Neuronal stem cell (in vitro differentiated cells): Measurements from ENCODE around the gene PNMA8C.

Experiments used
- DNase-seq: peaks from one replicate; pipeline ENCODE4 v3.0.0-alpha.2; 2013; ENCODE audit warnings: low spot score
- H2AFZ ChIP-seq: one replicate; pipeline ENCODE4 v1.6.1; 2013; ENCODE audit warnings: mild to moderate bottlenecking, low read length, inconsistent platforms
- H2AK5ac ChIP-seq: 2 replicates; pipeline ENCODE4 v1.6.1; 2013; ENCODE audit warnings: low read depth, mild to moderate bottlenecking, inconsistent platforms, low read length, moderate library complexity, mixed read lengths
- H2BK120ac ChIP-seq: 2 replicates; pipeline ENCODE4 v1.6.1; 2013; ENCODE audit warnings: low read depth, mild to moderate bottlenecking, inconsistent platforms, low read length, moderate library complexity, mixed read lengths
- H2BK12ac ChIP-seq: one replicate; pipeline ENCODE4 v1.6.1; 2013; ENCODE audit warnings: low read length, inconsistent platforms
- H2BK15ac ChIP-seq: 2 replicates; pipeline ENCODE4 v1.6.1; 2013; ENCODE audit warnings: mild to moderate bottlenecking, low read length, inconsistent platforms, mixed read lengths
- H2BK5ac ChIP-seq: one replicate; pipeline ENCODE4 v1.6.1; 2013; ENCODE audit warnings: inconsistent platforms, mild to moderate bottlenecking, low read length, moderate library complexity
- H3K14ac ChIP-seq: one replicate; pipeline ENCODE4 v1.6.1; 2013; ENCODE audit warnings: low read length, inconsistent platforms
- H3K18ac ChIP-seq: 2 replicates; pipeline ENCODE4 v1.6.1; 2013; ENCODE audit warnings: low read length, inconsistent platforms
- H3K23ac ChIP-seq: 2 replicates; pipeline ENCODE4 v1.6.1; 2013; ENCODE audit warnings: low read depth, mild to moderate bottlenecking, mixed read lengths, low read length, inconsistent platforms; ENCODE audit not compliant: poor library complexity
- H3K27ac ChIP-seq: replicated peaks from 3 replicates; pipeline ENCODE4 v1.5.1; 2013; ENCODE audit warnings: low read length, inconsistent platforms
- H3K27me3 ChIP-seq, 3 experiments: 2 replicates each; pipeline ENCODE4 v1.6.1; 2013; ENCODE audit warnings: low read length in 3 of 3, mild to moderate bottlenecking in 2 of 3, inconsistent platforms in 1 of 3, low read depth in 1 of 3, mixed read lengths in 1 of 3, moderate library complexity in 1 of 3; ENCODE audit not compliant: control insufficient read depth in 3 of 3, insufficient read depth in 3 of 3
- H3K36me3 ChIP-seq, 2 donors: replicated peaks in 1 of 2; 2 replicates each; pipeline ENCODE4 v1.6.1; 2013; ENCODE audit warnings: low read length in 2 of 2; ENCODE audit not compliant: control insufficient read depth in 2 of 2, insufficient read depth in 2 of 2
- H3K4ac ChIP-seq: 2 replicates; pipeline ENCODE4 v1.6.1; 2013; ENCODE audit warnings: inconsistent platforms, mild to moderate bottlenecking, low read length, moderate library complexity
- H3K4me1 ChIP-seq, 2 donors: 1 replicate in 1 of 2; 2 replicates in 1 of 2; pipeline ENCODE4 v1.6.1; 2013; ENCODE audit warnings: low read length in 2 of 2, low read depth in 1 of 2; ENCODE audit not compliant: control insufficient read depth in 2 of 2, insufficient read depth in 1 of 2
- H3K4me2 ChIP-seq: one replicate; pipeline ENCODE4 v1.6.1; 2013; ENCODE audit warnings: mild to moderate bottlenecking, low read length, inconsistent platforms; ENCODE audit not compliant: insufficient read depth, poor library complexity, severe bottlenecking
- H3K4me3 ChIP-seq, 2 donors: 2 replicates each; pipeline ENCODE4 v1.5.1; 2013; ENCODE audit warnings: low read length in 2 of 2, mild to moderate bottlenecking in 2 of 2, inconsistent platforms in 1 of 2, moderate library complexity in 1 of 2
- H3K79me1 ChIP-seq: one replicate; pipeline ENCODE4 v1.6.1; 2013; ENCODE audit warnings: low read depth, mild to moderate bottlenecking, inconsistent platforms, low read length, moderate library complexity
- H3K9ac ChIP-seq: one replicate; pipeline ENCODE4 v1.6.1; 2013; ENCODE audit warnings: mild to moderate bottlenecking, low read depth, low read length, inconsistent platforms; ENCODE audit not compliant: poor library complexity
- H3K9me3 ChIP-seq, 2 donors: replicated peaks in 1 of 2; 2 replicates each; pipeline versions ENCODE3 to v1.6.1; 2013; ENCODE audit warnings: low read length in 2 of 2, mild to moderate bottlenecking in 2 of 2, inconsistent platforms in 1 of 2, low read depth in 1 of 2, mixed read lengths in 1 of 2, moderate library complexity in 1 of 2; ENCODE audit not compliant: control insufficient read depth in 2 of 2, insufficient read depth in 1 of 2
- H4K8ac ChIP-seq: one replicate; pipeline ENCODE4 v1.6.1; 2013; ENCODE audit warnings: low read depth, mild to moderate bottlenecking, inconsistent platforms, low read length, moderate library complexity
- H4K91ac ChIP-seq: one replicate; pipeline ENCODE4 v1.6.1; 2013; ENCODE audit warnings: low read length, low read depth, mild to moderate bottlenecking, inconsistent platforms; ENCODE audit not compliant: poor library complexity
- WGBS, 2 donors: extraction: QIAGEN DNeasy Blood & Tissue Kit; methylation state at CpG; one replicate each; pipeline ENCODE4 v1.1.7; 2013; ENCODE audit warnings: missing lambda C conversion rate in 2 of 2, mixed read lengths in 1 of 2; ENCODE audit not compliant: insufficient read length in 2 of 2, insufficient replicate concordance in 1 of 2; ENCODE audit errors: extremely low coverage in 2 of 2; 5-methylcytosine and 5-hydroxymethylcytosine counted together

The PNMA8C gene

GRCh38 chr19:46460981-46461380 is 32.2 kb upstream of the PNMA8C start:
- Histone ChIP-seq H2BK15ac (no peak overlapping the region), H3K18ac (no peak overlapping the region), H3K79me1 (peaks cover 2% of the 10 kb centered on the region), H4K8ac (no peak overlapping the region), H2BK5ac (no peak overlapping the region), H2AFZ (no peak overlapping the region), H3K36me3 (peaks cover 9 to 11% of the 10 kb centered on the region in 2 donors), H4K91ac (no peak overlapping the region), H2BK120ac (no peak overlapping the region), H3K4me1 (no peaks in the 10 kb centered on the region), H3K23ac (no peak overlapping the region), H3K9me3 (no peaks in the 10 kb centered on the region), H3K14ac (no peak overlapping the region), H3K9ac (no peak overlapping the region), H3K27ac (no peak overlapping the region), H3K27me3 (no peaks in the 10 kb centered on the region), H3K4ac (no peak overlapping the region), H2AK5ac (no peak overlapping the region), H3K4me3 (no peak overlapping the region), H3K4me2 (no peak overlapping the region), H2BK12ac (no peak overlapping the region)
- no CpG with 5 or more reads among the region's 1 CpG for WGBS, 2 donors
- DNase-seq: no peak

- Histone ChIP-seq H3K9me3 (no peaks in the 10 kb centered on the region), H3K27ac (no peak overlapping the region)
Observed at GRCh38 chr19:46460055-46460454, 31.3 kb upstream of the PNMA8C start.

GRCh38 chr19:46456930-46457329 is 28.2 kb upstream of the PNMA8C start:
- no peak overlapping the region for H4K8ac ChIP-seq
- no peak overlapping the region for H3K14ac ChIP-seq
- no CpG with 5 or more reads among the region's 5 CpGs for WGBS, 2 donors
- DNase-seq: no peak
- H3K23ac ChIP-seq: no peak overlapping the region
- H2BK12ac ChIP-seq: no peak overlapping the region
- no peak overlapping the region for H3K4ac ChIP-seq
- H2BK15ac ChIP-seq: no peak overlapping the region
- H2BK5ac ChIP-seq: no peak overlapping the region
- H3K79me1 ChIP-seq: no peaks in the 10 kb centered on the region
- H3K4me1 ChIP-seq: no peaks in the 10 kb centered on the region
- no peak overlapping the region for H3K4me2 ChIP-seq
- H3K27me3 ChIP-seq: no peaks in the 10 kb centered on the region
- H3K18ac ChIP-seq: no peak overlapping the region
- no peak overlapping the region for H2BK120ac ChIP-seq
- no peak overlapping the region for H4K91ac ChIP-seq
- no peak overlapping the region for H3K4me3 ChIP-seq
- no peaks in the 10 kb centered on the region for H3K9me3 ChIP-seq
- no peak overlapping the region for H3K27ac ChIP-seq
- H3K36me3 ChIP-seq: no peaks in the 10 kb centered on the region
- no peak overlapping the region for H2AK5ac ChIP-seq
- H2AFZ ChIP-seq: no peak overlapping the region
- H3K9ac ChIP-seq: no peak overlapping the region

More at GRCh38 chr19:46460055-46460454, 31.3 kb upstream of the PNMA8C start:
- Histone ChIP-seq H2BK12ac (no peak overlapping the region), H2AFZ (no peak overlapping the region), H2BK15ac (no peak overlapping the region), H4K91ac (no peak overlapping the region), H3K79me1 (peaks cover 2% of the 10 kb centered on the region), H3K4me1 (no peaks in the 10 kb centered on the region), H3K4me3 (no peak overlapping the region), H2BK5ac (no peak overlapping the region), H3K23ac (no peak overlapping the region), H3K18ac (no peak overlapping the region), H3K14ac (no peak overlapping the region), H3K36me3 (peaks cover 7 to 8% of the 10 kb centered on the region in 2 donors), H2AK5ac (no peak overlapping the region), H3K27me3 (no peaks in the 10 kb centered on the region), H4K8ac (no peak overlapping the region), H3K4ac (no peak overlapping the region), H3K9ac (no peak overlapping the region), H2BK120ac (no peak overlapping the region), H3K4me2 (no peak overlapping the region)
- WGBS, 2 donors: no CpG with 5 or more reads among the region's 2 CpGs
- DNase-seq: no peak

- H3K9ac ChIP-seq: no peak overlapping the region
- H3K4me1 ChIP-seq: no peaks in the 10 kb centered on the region
- H3K14ac ChIP-seq: no peak overlapping the region
- H3K18ac ChIP-seq: no peak overlapping the region
- no peak overlapping the region for H3K4ac ChIP-seq
- no peak overlapping the region for H3K4me2 ChIP-seq
- H2BK5ac ChIP-seq: no peak overlapping the region
- no peaks in the 10 kb centered on the region for H3K79me1 ChIP-seq
- no peaks in the 10 kb centered on the region for H3K27me3 ChIP-seq
- no peak overlapping the region for H2BK12ac ChIP-seq
- H3K27ac ChIP-seq: no peak overlapping the region
- H3K36me3 ChIP-seq: no peaks in the 10 kb centered on the region
- no CpG with 5 or more reads among the region's 3 CpGs for WGBS, 2 donors
- no peak overlapping the region for H3K4me3 ChIP-seq
- H2BK15ac ChIP-seq: no peak overlapping the region
- H3K9me3 ChIP-seq: peaks cover 0 to 7% of the 10 kb centered on the region in 2 donors
- H4K91ac ChIP-seq: no peak overlapping the region
- H2BK120ac ChIP-seq: no peak overlapping the region
- DNase-seq: no peak
- H3K23ac ChIP-seq: no peak overlapping the region
- no peak overlapping the region for H2AK5ac ChIP-seq
- H2AFZ ChIP-seq: no peak overlapping the region
- no peak overlapping the region for H4K8ac ChIP-seq
Observed at GRCh38 chr19:46454244-46454643, 25.5 kb upstream of the PNMA8C start.
